HepG2 (cell line): ENCODE measurements around the gene TRAF3. TPM values are rescaled to one million over a fixed set of nuclear protein-coding genes. Genes with fewer than 3 reads are reported as not detected.

ENCODE experiments used
- ATAC-seq: fragments of 200-7000 bp; cut with Tn5 transposase; 3 replicates; pipeline ENCODE4 v1.9.1; 2020; ENCODE audit warnings: mild to moderate bottlenecking, moderate library complexity
- BruUV-seq: library from RNA; stranded (reverse); fragments of 400-500 nt; replicated peaks from 2 replicates; lab custom pipeline; 2021; lab: Mats Ljungman, UMichigan
- CTCF ChIA-PET: fragments of 300-600 bp; formaldehyde crosslinking; extraction: SDS; loops from one replicate; lab custom pipeline; 2021; ENCODE audit warnings: low total read pairs, inconsistent platforms, low intra/inter-chr PET ratio; lab: Yijun Ruan, JAX
- POLR2A ChIA-PET: fragments of 350-600 bp; sonication (Branson Sonifier 250); formaldehyde crosslinking; loops from one replicate; lab custom pipeline; 2020; ENCODE audit warnings: antibody characterized with exemption, inconsistent platforms; lab: Yijun Ruan, JAX
- DNase-seq: peaks from one replicate; pipeline ENCODE4 v3.0.0-alpha.2; 2015; ENCODE audit warnings: low spot score
- FAIRE-seq: peaks from 3 replicates; lab custom pipeline; 2011; peaks lifted over from hg19 to GRCh38; lab: Jason Lieb, UNC
- H2AFZ ChIP-seq: one replicate; pipeline ENCODE4 v1.6.1; 2011; ENCODE audit warnings: low read length, inconsistent platforms
- H3K27ac ChIP-seq: fragments of 300-600 bp; 3 replicates; pipeline ENCODE4 v1.8.0; 2011; ENCODE audit warnings: mixed run types, mild to moderate bottlenecking, mixed read lengths, low read length, inconsistent platforms; ENCODE audit not compliant: insufficient read depth; ENCODE audit errors: extremely low read length
- H3K27me3 ChIP-seq, 2 experiments: fragments of 200-600 bp in 1 of 2; 2 replicates in 1 of 2; 3 replicates in 1 of 2; pipeline versions ENCODE4 v1.6.0 to v1.8.0; 2011; ENCODE audit warnings: low read length in 2 of 2, mild to moderate bottlenecking in 2 of 2, moderate library complexity in 2 of 2, inconsistent platforms in 1 of 2; ENCODE audit not compliant: insufficient read depth in 2 of 2, control insufficient read depth in 1 of 2
- H3K36me3 ChIP-seq, 2 experiments: fragments of 200-600 bp in 1 of 2; replicated peaks in 1 of 2; 2 replicates in 1 of 2; 3 replicates in 1 of 2; pipeline versions ENCODE4 v1.5.1 to v1.8.0; 2011; ENCODE audit warnings: low read length in 2 of 2, inconsistent platforms in 1 of 2; ENCODE audit not compliant: insufficient read depth in 2 of 2, control insufficient read depth in 1 of 2
- H3K4me1 ChIP-seq: 2 replicates; pipeline ENCODE4 v1.5.1; 2012; ENCODE audit warnings: low read length, inconsistent platforms; ENCODE audit not compliant: insufficient read depth
- H3K4me2 ChIP-seq: 2 replicates; pipeline ENCODE4 v1.6.0; 2011; ENCODE audit warnings: low read depth, low read length, inconsistent platforms
- H3K4me3 ChIP-seq, 3 experiments: fragments of 200-600 bp in 1 of 3; sonication (generic), shearing (Covaris generic) in 1 of 3; replicated peaks in 1 of 3; 2 replicates each; pipeline ENCODE4 v1.5.1; 2011 to 2016; ENCODE audit warnings: low read length in 3 of 3, inconsistent platforms in 2 of 3, low read depth in 2 of 3, mild to moderate bottlenecking in 2 of 3, control low read depth in 1 of 3, mixed read lengths in 1 of 3; ENCODE audit not compliant: insufficient read depth in 1 of 3
- H3K79me2 ChIP-seq: one replicate; pipeline ENCODE4 v1.6.1; 2011; ENCODE audit warnings: low read length, inconsistent platforms; ENCODE audit not compliant: insufficient read depth
- H3K9ac ChIP-seq: 2 replicates; pipeline ENCODE4 v1.6.0; 2011; ENCODE audit warnings: mild to moderate bottlenecking, low read depth, low read length, inconsistent platforms; ENCODE audit not compliant: insufficient read depth
- H3K9me3 ChIP-seq: 2 replicates; pipeline ENCODE4 v1.5.1; 2012; ENCODE audit warnings: mild to moderate bottlenecking, low read length
- H4K20me1 ChIP-seq: 2 replicates; pipeline ENCODE4 v1.6.0; 2011; ENCODE audit warnings: inconsistent platforms, mild to moderate bottlenecking, low read length, moderate library complexity; ENCODE audit not compliant: insufficient read depth
- FOXK2 ChIP-seq: fragments of 450-650 bp; IDR thresholded peaks from 2 replicates; pipeline ENCODE4 v1.6.1; 2016
- MTA3 ChIP-seq: sonication (generic); formaldehyde crosslinking; IDR thresholded peaks from 2 replicates; pipeline ENCODE4 v1.4.0; 2020; ENCODE audit warnings: missing genetic modification reagents
- NR2F1 ChIP-seq, 2 experiments: fragments of 450-650 bp in 1 of 2; formaldehyde crosslinking in 1 of 2; IDR thresholded peaks; 2 replicates each; pipeline versions ENCODE4 v1.5.0 to v1.6.1; 2016 to 2020; ENCODE audit warnings: mild to moderate bottlenecking in 1 of 2, missing compliant biosample characterization in 1 of 2, missing genetic modification reagents in 1 of 2, moderate library complexity in 1 of 2
- SAFB2 ChIP-seq: sonication (generic); formaldehyde crosslinking; IDR thresholded peaks from 2 replicates; pipeline ENCODE4 v1.5.1; 2020; ENCODE audit warnings: missing genetic modification reagents, low read depth, mild to moderate bottlenecking, borderline replicate concordance
- SALL1 ChIP-seq: sonication (generic); formaldehyde crosslinking; IDR thresholded peaks from 2 replicates; pipeline ENCODE4 v1.8.0; 2022; ENCODE audit warnings: mild to moderate bottlenecking, missing genetic modification reagents
- SPEN ChIP-seq: sonication (generic); formaldehyde crosslinking; IDR thresholded peaks from 2 replicates; pipeline ENCODE4 v1.5.1; 2020; ENCODE audit warnings: low read depth, mild to moderate bottlenecking, missing genetic modification reagents
- TFE3 ChIP-seq: IDR thresholded peaks from 2 replicates; pipeline ENCODE4 v1.6.1; 2016
- THAP11 ChIP-seq: IDR thresholded peaks from 2 replicates; pipeline ENCODE4 v1.6.1; 2016; ENCODE audit warnings: missing biosample characterization, missing genetic modification reagents
- U2AF1 ChIP-seq: fragments of 200-400 bp; formaldehyde crosslinking; optimal IDR thresholded peaks from 2 replicates; pipeline ENCODE3; 2017; ENCODE audit warnings: mild to moderate bottlenecking, low read depth, low read length
- ZFAT ChIP-seq: sonication (generic); formaldehyde crosslinking; conservative IDR thresholded peaks from 2 replicates; pipeline ENCODE4 v1.8.1; 2023; ENCODE audit warnings: missing genetic modification reagents, inconsistent platforms
- ZNF3 ChIP-seq: IDR thresholded peaks from 2 replicates; pipeline ENCODE4 v1.7.0; 2017; ENCODE audit warnings: inconsistent platforms
- ZNF337 ChIP-seq: sonication (generic); formaldehyde crosslinking; IDR thresholded peaks from 2 replicates; pipeline ENCODE4 v1.5.1; 2020; ENCODE audit warnings: missing genetic modification reagents, low read depth, mild to moderate bottlenecking, borderline replicate concordance
- ZNF510 ChIP-seq: sonication (generic); formaldehyde crosslinking; IDR thresholded peaks from 2 replicates; pipeline ENCODE4 v1.4.0; 2020; ENCODE audit warnings: low read depth, mild to moderate bottlenecking, missing genetic modification reagents
- ZNF550 ChIP-seq: sonication (generic); formaldehyde crosslinking; IDR thresholded peaks from 2 replicates; pipeline ENCODE4 v1.4.0; 2020; ENCODE audit warnings: mild to moderate bottlenecking, missing genetic modification reagents, borderline replicate concordance
- ZNF589 ChIP-seq: sonication (generic); formaldehyde crosslinking; conservative IDR thresholded peaks from 2 replicates; pipeline ENCODE4 v1.8.0; 2022; ENCODE audit warnings: mild to moderate bottlenecking, moderate library complexity, missing genetic modification reagents
- ZNF720 ChIP-seq: sonication (generic); formaldehyde crosslinking; IDR thresholded peaks from 2 replicates; pipeline ENCODE4 v1.4.0; 2020; ENCODE audit warnings: missing genetic modification reagents
- ZNF883 ChIP-seq: sonication (generic); formaldehyde crosslinking; IDR thresholded peaks from 2 replicates; pipeline ENCODE4 v1.5.1; 2020; ENCODE audit warnings: mild to moderate bottlenecking, missing genetic modification reagents; ENCODE audit errors: not compliant biosample characterization
- WGBS: methylation state at CpG from one replicate; pipeline ENCODE4 v1.1.6; 2017; ENCODE audit warnings: low lambda C conversion rate; 5-methylcytosine and 5-hydroxymethylcytosine counted together
- in situ Hi-C: cut with HindIII; loops from 2 replicates; pipeline ENCODE4 v1.10.0; 2017; ENCODE audit warnings: low pct_unique_long_range_greater_than_20kb; ENCODE audit not compliant: extremely low pct_ligation_motif_present
- intact Hi-C: fragments of 100-400 bp; cut with micrococcal nuclease; formaldehyde crosslinking; loops from one replicate; pipeline ENCODE4 v1.10.0; 2022; ENCODE audit not compliant: unreplicated experiment
- polyA plus RNA-seq, 8 experiments: library from polyadenylated mRNA; depleted of rRNA in 3 of 8; stranded (reverse) in 7 of 8; unstranded in 1 of 8; fragments of >200 nt; fragmentation: Illumina TruSeq in 4 of 8; extraction: Trizol in 4 of 8; gene quantifications; 2 replicates each; pipeline versions ENCODE4 v1.2.1 to v1.2.3, GENCODE V29; 2011 to 2016; ENCODE audit warnings: low read depth in 4 of 8, missing spikeins in 1 of 8, mixed read lengths in 1 of 8; ENCODE audit not compliant: insufficient read depth in 1 of 8
- total RNA-seq, 5 experiments: library from RNA; depleted of rRNA; stranded (reverse); fragments of >200 nt; fragmentation: Illumina TruSeq; extraction: Trizol; gene quantifications; 2 replicates each; pipeline ENCODE4 v1.2.3, GENCODE V29; 2016; ENCODE audit warnings: low read depth in 1 of 5
- TF ChIP-seq, protein P1 (sequence below): sonication (generic); formaldehyde crosslinking; IDR thresholded peaks from 2 replicates; pipeline ENCODE4 v1.5.0; 2020; ENCODE audit warnings: missing genetic modification reagents
- TF ChIP-seq, protein P2 (sequence below): sonication (generic); formaldehyde crosslinking; IDR thresholded peaks from 2 replicates; pipeline ENCODE4 v1.5.0; 2020; ENCODE audit warnings: missing genetic modification reagents
- TF ChIP-seq, protein P3 (sequence below): sonication (generic); formaldehyde crosslinking; IDR thresholded peaks from 2 replicates; pipeline ENCODE4 v1.5.0; 2020; ENCODE audit warnings: mild to moderate bottlenecking, low read depth, missing genetic modification reagents, borderline replicate concordance

The TRAF3 gene
- total and polyA plus RNA-seq, 2 of the 13 experiments (the other 11 are each of a cell fraction or from before 2014, with no cell fraction given), result 6.9 to 12.2 TPM

DNA sequence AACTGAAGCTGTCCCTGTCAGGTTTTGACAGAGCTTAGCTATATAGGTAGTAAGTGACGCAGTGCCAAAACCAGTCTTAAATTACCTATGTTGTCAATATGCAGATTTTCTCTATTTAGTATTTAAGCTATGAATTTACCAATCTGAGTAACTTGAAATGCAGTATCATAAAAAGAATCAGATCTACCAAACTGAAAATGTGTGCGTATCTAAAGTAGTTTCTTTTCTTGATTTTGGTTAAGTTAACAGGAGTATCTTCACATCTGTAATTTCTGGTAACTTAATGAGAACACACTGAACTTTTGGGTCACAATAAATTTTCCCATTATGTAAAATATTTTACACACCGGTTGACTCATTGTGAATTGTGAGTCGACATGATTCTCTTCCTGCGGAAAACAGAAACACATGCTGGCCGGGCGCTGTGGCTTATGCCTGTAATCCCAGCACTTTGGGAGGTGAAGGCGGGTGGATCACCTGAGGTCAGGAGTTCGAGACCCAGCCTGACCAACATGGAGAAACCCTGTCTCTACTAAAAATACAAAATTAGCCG is 45.1 kb downstream of the TRAF3 start:
- ChIA-PET POLR2A (no interaction called here), CTCF (no interaction called here)
- peaks cover 3% of the 10 kb centered on the region for H3K79me2 ChIP-seq
- no peak overlapping the region for H2AFZ ChIP-seq
- no peak overlapping the region for H3K4me3 ChIP-seq
- intact Hi-C loops, result no loop called here
- in situ Hi-C loops, result no loop called here
- TF ChIP-seq, protein P1, sequence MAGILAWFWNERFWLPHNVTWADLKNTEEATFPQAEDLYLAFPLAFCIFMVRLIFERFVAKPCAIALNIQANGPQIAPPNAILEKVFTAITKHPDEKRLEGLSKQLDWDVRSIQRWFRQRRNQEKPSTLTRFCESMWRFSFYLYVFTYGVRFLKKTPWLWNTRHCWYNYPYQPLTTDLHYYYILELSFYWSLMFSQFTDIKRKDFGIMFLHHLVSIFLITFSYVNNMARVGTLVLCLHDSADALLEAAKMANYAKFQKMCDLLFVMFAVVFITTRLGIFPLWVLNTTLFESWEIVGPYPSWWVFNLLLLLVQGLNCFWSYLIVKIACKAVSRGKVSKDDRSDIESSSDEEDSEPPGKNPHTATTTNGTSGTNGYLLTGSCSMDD, result no peak
- TF ChIP-seq ZNF883 (CRISPR knock-in tag), result no peak
- TF ChIP-seq SAFB2 (CRISPR knock-in tag), result no peak
- TF ChIP-seq SPEN (CRISPR knock-in tag), result no peak
- no peak for TF ChIP-seq ZNF550
- TF ChIP-seq U2AF1, result no peak
- no peak for TF ChIP-seq ZNF720 (CRISPR knock-in tag)
- TF ChIP-seq SALL1, result no peak
- TF ChIP-seq ZNF589 (CRISPR knock-in tag), result no peak
- TF ChIP-seq ZNF510 (CRISPR knock-in tag), result no peak
- TF ChIP-seq, protein P2, sequence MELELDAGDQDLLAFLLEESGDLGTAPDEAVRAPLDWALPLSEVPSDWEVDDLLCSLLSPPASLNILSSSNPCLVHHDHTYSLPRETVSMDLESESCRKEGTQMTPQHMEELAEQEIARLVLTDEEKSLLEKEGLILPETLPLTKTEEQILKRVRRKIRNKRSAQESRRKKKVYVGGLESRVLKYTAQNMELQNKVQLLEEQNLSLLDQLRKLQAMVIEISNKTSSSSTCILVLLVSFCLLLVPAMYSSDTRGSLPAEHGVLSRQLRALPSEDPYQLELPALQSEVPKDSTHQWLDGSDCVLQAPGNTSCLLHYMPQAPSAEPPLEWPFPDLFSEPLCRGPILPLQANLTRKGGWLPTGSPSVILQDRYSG (CRISPR knock-in tag), result no peak
- TF ChIP-seq THAP11 (CRISPR knock-in tag), result no peak
- no peak for TF ChIP-seq TFE3
- TF ChIP-seq ZNF3, result no peak
- no peak for TF ChIP-seq ZNF337 (CRISPR knock-in tag)
- no peak for TF ChIP-seq MTA3
- TF ChIP-seq NR2F1 (CRISPR knock-in tag; IDR thresholded peaks at IDR 0.05), result no peak
- TF ChIP-seq ZFAT (CRISPR knock-in tag), result no peak
- TF ChIP-seq, protein P3, sequence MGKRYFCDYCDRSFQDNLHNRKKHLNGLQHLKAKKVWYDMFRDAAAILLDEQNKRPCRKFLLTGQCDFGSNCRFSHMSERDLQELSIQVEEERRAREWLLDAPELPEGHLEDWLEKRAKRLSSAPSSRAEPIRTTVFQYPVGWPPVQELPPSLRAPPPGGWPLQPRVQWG (CRISPR knock-in tag), result no peak
- TF ChIP-seq FOXK2, result no peak
- no peaks in the 10 kb centered on the region for H4K20me1 ChIP-seq
- ATAC-seq, result no peak
- DNase-seq, result no peak
- no peak overlapping the region for H3K4me2 ChIP-seq
- 97% methylated on average over 10 of the region's 10 CpGs for WGBS
- BruUV-seq, result no TSS peak
- no peak overlapping the region for H3K9ac ChIP-seq
- FAIRE-seq, result peak; percentile 30
- H3K36me3 ChIP-seq, result no peaks in the 10 kb centered on the region
- no peaks in the 10 kb centered on the region for H3K27me3 ChIP-seq
- no peak overlapping the region for H3K27ac ChIP-seq
- no peaks in the 10 kb centered on the region for H3K9me3 ChIP-seq
- peaks cover 36% of the 10 kb centered on the region for H3K4me1 ChIP-seq
